HepG2 (cell line): Measurements from ENCODE around the gene OGFR. TPM values are rescaled to one million over a fixed set of nuclear protein-coding genes. Genes with fewer than 3 reads are reported as not detected.

Source experiments
- BCLAF1 ChIP-seq: fragments of 450-650 bp; IDR thresholded peaks from 2 replicates; pipeline ENCODE4 v1.6.1; 2017; ENCODE audit warnings: mild to moderate bottlenecking
- CENPBD1 ChIP-seq: sonication (generic); formaldehyde crosslinking; IDR thresholded peaks from 2 replicates; pipeline ENCODE4 v1.8.0; 2022; ENCODE audit warnings: missing genetic modification reagents, low read depth, mild to moderate bottlenecking, borderline replicate concordance
- MEIS1 ChIP-seq: sonication (generic); formaldehyde crosslinking; IDR thresholded peaks from 2 replicates; pipeline ENCODE4 v1.9.0; 2021; ENCODE audit warnings: mild to moderate bottlenecking, missing genetic modification reagents, moderate library complexity, borderline replicate concordance
- PRDM4 ChIP-seq: sonication (generic); formaldehyde crosslinking; IDR thresholded peaks from 2 replicates; pipeline ENCODE4 v1.9.0; 2021; ENCODE audit warnings: missing genetic modification reagents, borderline replicate concordance
- STAT5B ChIP-seq: sonication (generic); formaldehyde crosslinking; IDR thresholded peaks from 2 replicates; pipeline ENCODE4 v1.4.0; 2020; ENCODE audit warnings: missing genetic modification reagents
- TGIF2 ChIP-seq: IDR thresholded peaks from 2 replicates; pipeline ENCODE4 v1.6.1; 2016; ENCODE audit warnings: control low read depth, missing compliant biosample characterization
- YY1 ChIP-seq: IDR thresholded peaks from 2 replicates; pipeline ENCODE4 v1.6.1; 2011; ENCODE audit warnings: low read length, low read depth, moderate library complexity, mild to moderate bottlenecking; ENCODE audit not compliant: insufficient read depth, insufficient replicate concordance
- ZNF281 ChIP-seq: sonication (generic); formaldehyde crosslinking; IDR thresholded peaks from 2 replicates; pipeline ENCODE4 v1.4.0; 2020; ENCODE audit warnings: missing genetic modification reagents, borderline replicate concordance
- ZNF546 ChIP-seq: sonication (generic); formaldehyde crosslinking; conservative IDR thresholded peaks from 2 replicates; pipeline ENCODE4 v1.8.1; 2023; ENCODE audit warnings: mild to moderate bottlenecking, missing genetic modification reagents
- ZSCAN21 ChIP-seq: sonication (generic); formaldehyde crosslinking; IDR thresholded peaks from 2 replicates; pipeline ENCODE4 v1.8.0; 2022; ENCODE audit warnings: mild to moderate bottlenecking, missing genetic modification reagents, moderate library complexity, borderline replicate concordance
- polyA plus RNA-seq, 8 experiments: library from polyadenylated mRNA; depleted of rRNA in 3 of 8; stranded (reverse) in 7 of 8; unstranded in 1 of 8; fragments of >200 nt; fragmentation: Illumina TruSeq in 4 of 8; extraction: Trizol in 4 of 8; gene quantifications; 2 replicates each; pipeline versions ENCODE4 v1.2.1 to v1.2.3, GENCODE V29; 2011 to 2016; ENCODE audit warnings: low read depth in 4 of 8, missing spikeins in 1 of 8, mixed read lengths in 1 of 8; ENCODE audit not compliant: insufficient read depth in 1 of 8
- total RNA-seq, 5 experiments: library from RNA; depleted of rRNA; stranded (reverse); fragments of >200 nt; fragmentation: Illumina TruSeq; extraction: Trizol; gene quantifications; 2 replicates each; pipeline ENCODE4 v1.2.3, GENCODE V29; 2016; ENCODE audit warnings: low read depth in 1 of 5

The OGFR gene
- total and polyA plus RNA-seq, 2 of the 13 experiments (the other 11 are each of a cell fraction or from before 2014, with no cell fraction given), result 47.7 to 81.8 TPM

GRCh38 chr20:62822788-62823651, 18.4 kb downstream of the OGFR start (continued):
- TF ChIP-seq BCLAF1, result no peak
- TF ChIP-seq MEIS1 (CRISPR knock-in tag), result peak; percentile 91
- TF ChIP-seq TGIF2 (CRISPR knock-in tag), result peak; percentile 91; the same call in 1 of the 2 replicates
- peak; percentile 72 for TF ChIP-seq YY1
- 0 out of 2 replicates have a peak, but pooled peaks have one; percentile 23 for TF ChIP-seq ZNF546
- TF ChIP-seq ZSCAN21 (CRISPR knock-in tag), result peak; percentile 65; the same call in 1 of the 2 replicates
- TF ChIP-seq PRDM4 (CRISPR knock-in tag), result peak; percentile 89; the same call in 1 of the 2 replicates
- TF ChIP-seq CENPBD1 (CRISPR knock-in tag), result no peak
- peak; percentile 85 for TF ChIP-seq ZNF281 (CRISPR knock-in tag)
- TF ChIP-seq STAT5B (CRISPR knock-in tag), result no peak
